ENCODE measurements around the gene PPP1R1C.

GRCh38 chr2:181944914-181945291, 40.8 kb upstream of the PPP1R1C start:
- TF ChIP-seq CTCF (IDR thresholded peaks at IDR 0.05): no peak
- no peak for TF ChIP-seq POLR2A (IDR thresholded peaks at IDR 0.05)

Measured in prostate gland (tissue), 2 donors.